Retinal pigment epithelial cell (primary cell): ENCODE data around the gene HPCAL4.

ENCODE experiments used
- DNase-seq: peaks from one replicate; pipeline ENCODE4 v3.0.0-alpha.2; 2010; ENCODE audit warnings: low read depth
- H3K4me3 ChIP-seq: 2 replicates; pipeline ENCODE4 v1.5.1; 2011; ENCODE audit warnings: mild to moderate bottlenecking, low read length, control low read depth, moderate library complexity
- CTCF ChIP-seq: conservative IDR thresholded peaks from 2 replicates; pipeline ENCODE4 v1.5.1; 2011; ENCODE audit warnings: low read depth, low read length, control low read depth, inconsistent platforms

The HPCAL4 gene

GRCh38 chr1:39653546-39654031 is 37.6 kb downstream of the HPCAL4 start:
- H3K4me3 ChIP-seq: no peak overlapping the region
- peak; percentile 89 for TF ChIP-seq CTCF
- no peak for DNase-seq

DNA sequence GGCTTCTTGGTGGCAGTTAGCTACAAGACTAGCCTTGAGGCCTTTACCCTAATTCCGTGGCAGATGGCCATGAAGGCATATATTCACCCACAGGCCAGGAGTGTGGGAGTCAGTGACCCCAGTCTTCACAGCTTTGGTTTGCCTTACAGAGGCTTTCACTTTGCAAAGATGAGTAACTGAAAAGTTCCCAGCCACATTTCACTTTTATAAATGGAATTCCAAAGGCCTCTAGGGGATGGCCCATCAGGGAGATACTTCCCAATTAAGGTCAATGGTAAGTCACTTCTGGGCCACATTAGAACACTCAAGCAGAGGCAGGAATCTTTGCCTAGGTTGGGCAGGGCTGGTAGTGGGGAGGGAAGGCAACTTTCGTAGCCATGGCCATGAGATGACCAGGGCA is 38.7 kb downstream of the HPCAL4 start:
- no peak overlapping the region for H3K4me3 ChIP-seq
- no peak for DNase-seq
- TF ChIP-seq CTCF: no peak

DNA sequence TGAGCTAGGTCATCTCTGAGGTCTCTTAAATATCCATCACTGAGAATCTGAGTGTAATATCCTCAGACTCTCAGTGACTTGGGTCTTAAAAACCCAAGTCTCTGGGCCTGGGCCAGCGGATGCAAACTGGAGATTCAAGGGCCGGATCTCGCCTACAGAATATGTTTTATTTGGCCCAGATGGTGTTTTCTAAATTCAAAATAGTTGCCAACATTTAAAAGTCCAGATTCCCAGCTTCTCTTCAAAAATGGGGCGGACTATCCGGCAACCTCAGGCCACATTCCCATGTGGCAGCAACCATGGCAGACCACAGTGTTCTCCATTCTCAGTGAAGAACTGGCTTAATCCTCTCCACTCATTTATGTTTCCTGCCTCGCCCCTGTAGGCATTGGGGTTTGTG is 39.1 kb downstream of the HPCAL4 start:
- H3K4me3 ChIP-seq: no peak overlapping the region
- TF ChIP-seq CTCF: no peak
- no peak for DNase-seq

- H3K4me3 ChIP-seq: no peak overlapping the region
- no peak for DNase-seq
- TF ChIP-seq CTCF: no peak
Measured at GRCh38 chr1:39650431-39650830, 40.8 kb downstream of the HPCAL4 start.

DNA sequence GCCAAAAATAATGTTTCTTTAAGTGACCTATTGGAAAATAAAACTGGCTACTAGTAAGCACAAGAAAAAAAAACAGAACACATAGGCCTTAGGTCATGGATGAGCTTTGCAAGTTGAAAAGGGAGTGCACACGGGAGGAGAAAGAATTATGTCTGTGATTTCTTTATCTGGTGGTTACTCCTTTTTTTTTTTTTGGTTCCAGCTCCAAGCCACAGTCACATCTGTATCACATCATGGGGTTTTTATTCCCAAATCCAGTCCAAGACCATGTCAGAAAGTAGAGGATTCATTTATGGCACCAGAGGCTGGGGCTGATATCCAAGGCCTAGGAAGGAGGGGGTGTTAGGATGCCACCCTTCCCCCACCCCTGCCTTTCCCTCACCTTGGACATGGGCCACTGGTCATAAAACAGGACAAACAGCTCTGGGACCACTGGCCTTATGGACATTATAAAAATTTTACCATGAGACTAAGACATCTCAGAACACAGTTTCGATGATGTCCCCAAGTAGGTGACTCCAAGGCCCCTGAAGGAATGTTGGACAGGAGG is 41.5 kb downstream of the HPCAL4 start:
- no peak overlapping the region for H3K4me3 ChIP-seq
- DNase-seq: no peak
- TF ChIP-seq CTCF: no peak

DNA sequence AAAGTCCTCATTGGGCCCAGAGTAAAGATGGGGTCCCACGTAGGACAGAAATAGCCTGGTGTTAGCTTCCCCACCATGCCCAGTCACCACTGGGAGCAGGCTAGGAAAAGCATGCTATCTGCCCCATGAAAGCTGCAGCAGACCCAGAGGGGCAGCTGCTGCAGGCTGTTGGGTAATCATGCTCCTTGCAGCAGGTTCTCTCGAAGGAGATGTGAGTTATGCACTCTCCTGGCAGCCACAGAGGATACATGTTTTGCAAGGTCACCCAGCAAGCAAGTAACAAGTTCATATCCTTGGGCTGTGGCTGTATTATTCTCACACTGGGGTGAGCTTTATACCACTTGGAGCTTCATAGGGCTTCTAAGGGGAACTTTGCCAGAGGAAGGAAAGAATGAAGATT is 42.7 kb downstream of the HPCAL4 start:
- TF ChIP-seq CTCF: no peak
- DNase-seq: no peak
- no peak overlapping the region for H3K4me3 ChIP-seq

GRCh38 chr1:39647247-39647646 is 44.0 kb downstream of the HPCAL4 start:
- no peak for TF ChIP-seq CTCF
- no peak overlapping the region for H3K4me3 ChIP-seq
- no peak for DNase-seq
